Measurements from ENCODE around the gene HAVCR2. TPM values are rescaled to one million over a fixed set of nuclear protein-coding genes. Genes with fewer than 3 reads are reported as not detected.

Gene HAVCR2
- total and polyA plus RNA-seq, 10 donors: 7.8 to 37.8 (median 24.0) TPM

DNA sequence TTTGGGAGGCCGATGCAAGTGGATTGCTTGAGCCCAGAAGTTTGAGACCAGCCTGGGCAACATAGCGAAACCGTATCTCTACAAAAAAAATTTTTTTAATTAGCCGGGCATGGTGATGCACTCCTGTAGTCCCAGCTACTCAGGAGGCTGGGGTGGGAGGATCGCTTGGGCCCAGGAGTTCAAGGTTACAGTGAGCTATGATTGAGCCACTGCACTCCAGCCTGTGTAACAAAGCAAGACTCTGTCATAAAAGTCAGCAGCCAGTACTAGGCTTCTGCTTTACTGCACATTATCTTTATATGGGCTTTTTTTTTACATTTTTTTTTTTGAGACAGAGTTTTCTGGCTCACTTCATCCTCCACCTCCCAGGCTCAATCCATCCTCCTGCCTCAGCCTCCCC lies 40.5 kb downstream of the HAVCR2 start:
- no peaks in the 10 kb centered on the region for H3K9me3 ChIP-seq
- DNase-seq: no peak
- TF ChIP-seq POLR2A (IDR thresholded peaks at IDR 0.05) (no peak), POLR2AphosphoS5 (IDR thresholded peaks at IDR 0.05) (no peak)
- TF ChIP-seq, protein P1, sequence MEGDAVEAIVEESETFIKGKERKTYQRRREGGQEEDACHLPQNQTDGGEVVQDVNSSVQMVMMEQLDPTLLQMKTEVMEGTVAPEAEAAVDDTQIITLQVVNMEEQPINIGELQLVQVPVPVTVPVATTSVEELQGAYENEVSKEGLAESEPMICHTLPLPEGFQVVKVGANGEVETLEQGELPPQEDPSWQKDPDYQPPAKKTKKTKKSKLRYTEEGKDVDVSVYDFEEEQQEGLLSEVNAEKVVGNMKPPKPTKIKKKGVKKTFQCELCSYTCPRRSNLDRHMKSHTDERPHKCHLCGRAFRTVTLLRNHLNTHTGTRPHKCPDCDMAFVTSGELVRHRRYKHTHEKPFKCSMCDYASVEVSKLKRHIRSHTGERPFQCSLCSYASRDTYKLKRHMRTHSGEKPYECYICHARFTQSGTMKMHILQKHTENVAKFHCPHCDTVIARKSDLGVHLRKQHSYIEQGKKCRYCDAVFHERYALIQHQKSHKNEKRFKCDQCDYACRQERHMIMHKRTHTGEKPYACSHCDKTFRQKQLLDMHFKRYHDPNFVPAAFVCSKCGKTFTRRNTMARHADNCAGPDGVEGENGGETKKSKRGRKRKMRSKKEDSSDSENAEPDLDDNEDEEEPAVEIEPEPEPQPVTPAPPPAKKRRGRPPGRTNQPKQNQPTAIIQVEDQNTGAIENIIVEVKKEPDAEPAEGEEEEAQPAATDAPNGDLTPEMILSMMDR (IDR thresholded peaks at IDR 0.05 in 8 of 11, conservative IDR thresholded peaks at IDR 0.05 in 3 of 11): no peak
- 92 to 96% (median 93%) methylated on average over 5 of the region's 5 CpGs for WGBS, 5 donors
- H3K4me3 ChIP-seq: no peak overlapping the region
- intact Hi-C loops (cut with DNase I; ENCODE audit: low total_unique reads): no loop called here
- peaks cover 0 to 6% (median 0%) of the 10 kb centered on the region in 7 donors for H3K27me3 ChIP-seq (replicated peaks in 1 of 7)
- no peaks in the 10 kb centered on the region for H3K36me3 ChIP-seq
- H3K4me1 ChIP-seq: no peaks in the 10 kb centered on the region
- H3K27ac ChIP-seq: no peak overlapping the region

DNA sequence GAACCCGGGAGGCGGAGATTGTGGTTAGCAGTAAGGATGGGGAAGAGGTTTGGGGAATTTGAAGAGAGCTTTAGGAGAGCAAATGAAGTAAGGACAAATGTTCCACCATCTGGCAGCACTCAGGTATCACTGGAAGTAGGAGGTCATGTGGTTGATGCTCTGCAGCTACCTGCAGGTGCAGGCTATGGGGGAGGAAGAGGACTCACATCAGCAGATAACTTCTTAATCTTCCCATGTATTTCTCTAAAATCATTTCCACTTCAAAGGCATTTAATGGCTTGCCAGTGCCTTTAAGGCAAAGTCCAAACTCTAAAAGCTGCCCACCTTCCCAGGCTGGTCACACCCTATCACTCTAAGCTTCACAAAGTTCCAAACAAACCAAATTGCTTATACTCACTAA lies 41.8 kb downstream of the HAVCR2 start:
- peaks cover 0 to 6% (median 0%) of the 10 kb centered on the region in 7 donors for H3K27me3 ChIP-seq (replicated peaks in 1 of 7)
- TF ChIP-seq POLR2AphosphoS5 (IDR thresholded peaks at IDR 0.05) (no peak), POLR2A (IDR thresholded peaks at IDR 0.05) (no peak)
- TF ChIP-seq, protein P1 (IDR thresholded peaks at IDR 0.05 in 8 of 11, conservative IDR thresholded peaks at IDR 0.05 in 3 of 11): no peak
- no peak for DNase-seq
- H3K27ac ChIP-seq: no peak overlapping the region
- no peaks in the 10 kb centered on the region for H3K9me3 ChIP-seq
- intact Hi-C loops (cut with DNase I; ENCODE audit: low total_unique reads): no loop called here
- H3K4me3 ChIP-seq: no peak overlapping the region
- no peaks in the 10 kb centered on the region for H3K36me3 ChIP-seq
- no peaks in the 10 kb centered on the region for H3K4me1 ChIP-seq
- WGBS, 5 donors: 45 to 70% (median 67%) methylated on average over 2 of the region's 2 CpGs

DNA sequence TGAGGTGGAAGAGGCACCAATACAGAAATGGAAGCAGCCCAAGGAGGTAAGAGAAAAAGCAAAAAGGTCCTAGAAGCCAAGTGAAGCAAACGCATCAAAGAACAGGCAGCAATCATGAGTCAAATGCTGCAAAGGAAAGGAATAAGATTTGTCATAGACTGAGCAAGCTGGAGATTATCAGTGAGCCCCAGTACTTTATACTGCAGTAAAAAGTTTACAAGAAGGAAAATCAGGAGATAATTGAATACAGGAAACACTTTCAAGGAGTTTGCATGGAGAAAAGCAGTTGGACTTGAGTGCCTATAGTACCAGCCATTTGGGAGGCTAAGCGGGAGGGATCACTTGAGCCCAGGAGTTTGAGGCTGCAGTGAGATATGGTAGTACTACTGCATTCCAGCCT lies 42.8 kb downstream of the HAVCR2 start:
- no peaks in the 10 kb centered on the region for H3K4me1 ChIP-seq
- TF ChIP-seq POLR2A (IDR thresholded peaks at IDR 0.05) (no peak), POLR2AphosphoS5 (IDR thresholded peaks at IDR 0.05) (no peak)
- TF ChIP-seq, protein P1 (IDR thresholded peaks at IDR 0.05 in 8 of 11, conservative IDR thresholded peaks at IDR 0.05 in 3 of 11): no peak
- WGBS, 5 donors: 87 to 92% (median 88%) methylated on average over 2 of the region's 2 CpGs
- no peak overlapping the region for H3K4me3 ChIP-seq
- no peak overlapping the region for H3K27ac ChIP-seq
- no peaks in the 10 kb centered on the region for H3K9me3 ChIP-seq
- no peaks in the 10 kb centered on the region for H3K36me3 ChIP-seq
- intact Hi-C loops (cut with DNase I; ENCODE audit: low total_unique reads): no loop called here
- DNase-seq: no peak
- peaks cover 0 to 3% (median 0%) of the 10 kb centered on the region in 7 donors for H3K27me3 ChIP-seq (replicated peaks in 1 of 7)

DNA sequence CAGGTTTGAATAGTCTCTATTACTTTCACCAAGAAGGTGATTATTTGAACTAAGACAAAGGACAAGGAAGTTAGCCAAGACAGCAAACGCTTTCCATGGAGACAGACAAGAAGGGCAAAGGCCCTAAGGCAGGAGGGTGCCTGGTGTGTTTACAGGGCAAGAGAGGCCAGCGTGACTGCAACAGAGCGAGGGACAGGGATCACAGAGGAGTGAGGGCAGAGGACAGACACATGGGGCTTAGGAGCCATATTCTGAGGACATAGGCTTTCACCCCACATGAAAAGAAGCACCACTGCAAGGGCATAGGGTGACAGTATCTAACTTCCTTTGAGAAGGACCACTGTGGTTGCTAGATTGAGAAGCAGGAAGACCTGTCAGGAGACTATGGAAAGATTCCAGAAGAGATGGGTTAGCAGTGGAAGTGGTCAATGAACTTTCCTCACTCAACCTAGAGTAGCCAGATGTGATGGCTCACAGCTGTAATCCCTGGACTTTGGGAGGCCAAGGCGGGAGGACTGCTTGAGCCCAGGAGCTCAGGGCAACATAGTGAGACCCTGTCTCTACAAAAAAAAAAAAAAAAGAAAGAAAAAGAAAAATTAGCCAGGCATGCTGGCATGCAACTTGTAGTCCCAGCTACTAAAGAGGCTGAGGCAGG lies 44.9 kb downstream of the HAVCR2 start:
- WGBS, 5 donors: 91 to 100% (median 92%) methylated on average over 4 of the region's 4 CpGs
- intact Hi-C loops (cut with DNase I; ENCODE audit: low total_unique reads): no loop called here
- no peaks in the 10 kb centered on the region for H3K4me1 ChIP-seq
- no peaks in the 10 kb centered on the region for H3K9me3 ChIP-seq
- TF ChIP-seq POLR2AphosphoS5 (IDR thresholded peaks at IDR 0.05) (no peak), POLR2A (IDR thresholded peaks at IDR 0.05) (no peak)
- TF ChIP-seq, protein P1 (IDR thresholded peaks at IDR 0.05 in 8 of 11, conservative IDR thresholded peaks at IDR 0.05 in 3 of 11): no peak
- H3K27ac ChIP-seq: no peak overlapping the region
- H3K27me3 ChIP-seq (replicated peaks in 1 of 7): no peaks in the 10 kb centered on the region
- no peaks in the 10 kb centered on the region for H3K36me3 ChIP-seq
- DNase-seq: no peak
- no peak overlapping the region for H3K4me3 ChIP-seq
